ENCODE measurements around the gene TRAF3IP3. TPM values are rescaled to one million over a fixed set of nuclear protein-coding genes. Genes with fewer than 3 reads are reported as not detected.

Gene TRAF3IP3, protein sequence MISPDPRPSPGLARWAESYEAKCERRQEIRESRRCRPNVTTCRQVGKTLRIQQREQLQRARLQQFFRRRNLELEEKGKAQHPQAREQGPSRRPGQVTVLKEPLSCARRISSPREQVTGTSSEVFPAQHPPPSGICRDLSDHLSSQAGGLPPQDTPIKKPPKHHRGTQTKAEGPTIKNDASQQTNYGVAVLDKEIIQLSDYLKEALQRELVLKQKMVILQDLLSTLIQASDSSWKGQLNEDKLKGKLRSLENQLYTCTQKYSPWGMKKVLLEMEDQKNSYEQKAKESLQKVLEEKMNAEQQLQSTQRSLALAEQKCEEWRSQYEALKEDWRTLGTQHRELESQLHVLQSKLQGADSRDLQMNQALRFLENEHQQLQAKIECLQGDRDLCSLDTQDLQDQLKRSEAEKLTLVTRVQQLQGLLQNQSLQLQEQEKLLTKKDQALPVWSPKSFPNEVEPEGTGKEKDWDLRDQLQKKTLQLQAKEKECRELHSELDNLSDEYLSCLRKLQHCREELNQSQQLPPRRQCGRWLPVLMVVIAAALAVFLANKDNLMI
- total RNA-seq = 378 and 384 TPM in 2 replicates

DNA sequence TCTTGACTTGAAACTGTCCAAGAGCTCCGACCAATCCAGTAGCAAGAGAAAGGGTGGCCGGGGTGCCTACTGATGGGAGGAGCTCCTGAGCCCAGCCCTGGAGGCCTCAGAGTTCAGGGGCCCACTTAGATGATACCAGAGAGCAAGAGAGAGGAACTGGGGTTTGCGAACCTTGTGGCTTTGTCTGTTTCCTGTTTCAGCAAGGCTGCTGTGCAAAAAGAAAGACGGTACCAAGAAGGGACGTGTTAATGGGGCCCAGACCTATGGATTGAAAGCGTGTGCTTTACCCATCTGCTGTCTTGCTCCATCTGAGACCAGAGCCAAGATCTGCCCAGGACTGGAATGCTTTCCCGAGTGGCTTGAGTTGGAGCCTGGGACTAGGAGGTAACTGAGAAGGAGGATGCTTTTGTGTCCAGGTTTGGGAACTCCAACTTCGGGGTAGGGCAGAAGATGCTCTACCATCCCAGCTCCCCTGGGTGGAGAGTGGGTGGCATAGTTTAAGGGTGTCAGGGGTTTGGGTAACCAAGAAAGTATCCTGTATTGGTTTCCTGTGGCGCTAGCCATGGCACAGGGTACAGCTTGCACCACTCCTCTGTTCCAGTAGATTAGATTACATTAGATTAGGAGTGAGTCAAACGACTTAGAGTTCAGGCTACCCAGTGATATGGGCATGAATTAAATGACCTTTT, at the start of gene TRAF3IP3:
Gene TRAF3IP3, plus strand, starts transcription at position 128 of the 689 bp plus-strand sequence. CDS start 3,987 bp downstream, outside the sequence.
- peak within 1 kb of the TSS; percentile 99 for H3K4me3 Mint-ChIP-seq
- peak; percentile 74 for DNase-seq (ENCODE audit: low spot score)
- H3K27me3 Mint-ChIP-seq (ENCODE audit: insufficient read depth) = no peaks in the 10 kb centered on the region
- H3K4me1 Mint-ChIP-seq (ENCODE audit: low read depth) = peaks cover 80% of the 10 kb centered on the region
- H3K27ac Mint-ChIP-seq = peak within 1 kb of the TSS; percentile 98
- no peaks in the 10 kb centered on the region for H3K9me3 Mint-ChIP-seq
- H3K36me3 Mint-ChIP-seq (ENCODE audit: low read depth) = peaks cover 56% of the 10 kb centered on the region
- intact Hi-C loops (cut with micrococcal nuclease) = loop anchor here (1.0 to 10.0 kb wide), 7 partner anchors 12 to 1921 kb away; partner anchors contain the start of genes C1orf74, NEK2 and UTP25

DNA sequence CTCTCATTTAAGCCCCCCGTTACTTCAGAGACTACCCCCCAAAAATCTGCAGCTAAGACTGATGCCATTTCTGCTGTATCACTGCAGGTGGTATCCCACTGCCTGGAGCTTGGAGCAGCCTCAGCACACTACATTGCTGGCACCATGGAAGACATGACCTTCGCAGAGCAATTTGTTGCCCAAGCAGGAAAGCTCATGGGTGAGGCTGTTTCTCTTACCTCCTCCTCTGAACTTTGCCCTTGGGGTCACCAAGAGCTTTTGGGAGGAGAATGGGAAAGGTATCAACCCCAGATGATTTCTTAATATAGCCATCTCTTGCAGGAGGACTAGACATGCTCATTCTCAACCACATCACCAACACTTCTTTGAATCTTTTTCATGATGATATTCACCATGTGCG, 49.2 kb upstream of the TRAF3IP3 start:
- intact Hi-C loops (cut with micrococcal nuclease) = no loop called here
- Mint-ChIP-seq H3K9me3 (no peaks in the 10 kb centered on the region), H3K4me3 (no peak overlapping the region), H3K36me3 (ENCODE audit: low read depth) (peaks cover 44% of the 10 kb centered on the region), H3K27me3 (ENCODE audit: insufficient read depth) (no peaks in the 10 kb centered on the region), H3K4me1 (ENCODE audit: low read depth) (peaks cover 76% of the 10 kb centered on the region), H3K27ac (peak overlapping the region; percentile 62)
- no peak for DNase-seq (ENCODE audit: low spot score)

DNA sequence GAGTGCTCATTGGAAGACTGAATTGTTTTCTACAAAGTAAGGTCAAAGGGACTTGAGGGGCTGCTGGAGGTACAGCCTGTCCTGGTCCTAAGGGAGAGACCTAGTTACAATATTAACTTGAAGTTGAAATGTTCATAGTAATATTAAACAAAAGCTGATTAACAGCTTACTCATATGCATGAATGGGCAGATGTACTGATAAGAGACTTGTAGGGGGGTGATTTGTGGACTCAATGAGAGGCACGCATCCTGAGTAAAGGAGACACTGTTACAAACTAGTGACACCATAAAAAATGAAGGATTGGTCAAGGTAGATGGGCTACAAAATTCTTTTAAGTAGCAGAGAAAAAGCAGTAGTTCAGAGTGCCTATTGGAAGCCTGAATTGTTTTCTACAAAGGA, 48.5 kb upstream of the TRAF3IP3 start:
- H3K4me1 Mint-ChIP-seq (ENCODE audit: low read depth) = peaks cover 78% of the 10 kb centered on the region
- H3K4me3 Mint-ChIP-seq = no peak overlapping the region
- peak overlapping the region; percentile 53 for H3K27ac Mint-ChIP-seq
- intact Hi-C loops (cut with micrococcal nuclease) = no loop called here
- DNase-seq (ENCODE audit: low spot score) = no peak
- H3K36me3 Mint-ChIP-seq (ENCODE audit: low read depth) = peaks cover 47% of the 10 kb centered on the region
- no peaks in the 10 kb centered on the region for H3K27me3 Mint-ChIP-seq (ENCODE audit: insufficient read depth)
- no peaks in the 10 kb centered on the region for H3K9me3 Mint-ChIP-seq

DNA sequence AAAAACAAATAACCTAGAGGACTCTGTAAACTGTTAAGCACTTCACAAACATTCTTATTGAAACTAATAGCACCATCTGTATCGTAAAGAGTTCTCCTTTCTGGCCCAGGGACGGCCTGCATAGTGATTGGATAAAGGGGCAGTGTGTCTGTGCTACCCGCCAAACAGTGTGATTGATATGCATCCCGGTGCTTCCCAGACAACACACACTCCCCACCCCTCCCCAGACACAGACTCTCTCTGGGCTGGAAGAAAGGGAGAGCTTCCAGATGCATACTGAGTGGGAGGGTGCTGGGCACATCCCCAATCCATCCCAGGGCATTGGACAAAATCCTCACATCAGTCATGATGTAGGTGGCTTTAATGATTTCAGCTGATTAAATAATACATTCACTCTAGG, 47.6 kb upstream of the TRAF3IP3 start:
- H3K4me3 Mint-ChIP-seq = no peak overlapping the region
- H3K27me3 Mint-ChIP-seq (ENCODE audit: insufficient read depth) = no peaks in the 10 kb centered on the region
- H3K4me1 Mint-ChIP-seq (ENCODE audit: low read depth) = peaks cover 78% of the 10 kb centered on the region
- H3K27ac Mint-ChIP-seq = peak overlapping the region; percentile 5
- DNase-seq (ENCODE audit: low spot score) = no peak
- intact Hi-C loops (cut with micrococcal nuclease) = no loop called here
- no peaks in the 10 kb centered on the region for H3K9me3 Mint-ChIP-seq
- peaks cover 47% of the 10 kb centered on the region for H3K36me3 Mint-ChIP-seq (ENCODE audit: low read depth)

DNA sequence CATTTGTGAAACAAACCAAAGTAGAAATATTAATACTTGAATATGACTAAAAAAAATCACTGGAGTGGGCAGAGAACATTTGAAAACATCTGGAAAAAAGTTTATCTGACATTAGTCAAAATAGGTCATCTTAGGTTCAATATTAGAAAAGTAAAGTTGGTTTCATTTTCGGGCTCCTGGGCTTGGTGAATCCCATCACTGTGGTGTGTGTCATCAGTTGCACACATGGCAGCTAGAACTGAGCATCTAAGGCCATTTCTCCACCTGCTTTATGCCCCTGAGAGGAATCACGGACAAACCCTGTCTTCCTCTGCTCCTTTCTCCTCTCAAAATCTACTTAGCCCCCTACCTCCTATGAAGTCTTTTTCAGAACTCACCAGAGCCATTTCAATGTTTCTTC, 45.8 kb upstream of the TRAF3IP3 start:
- intact Hi-C loops (cut with micrococcal nuclease) = loop anchor here (1.0 to 2.0 kb wide), 3 partner anchors 13 to 37 kb away; no protein-coding TSS in a partner anchor
- Mint-ChIP-seq H3K9me3 (no peaks in the 10 kb centered on the region), H3K4me3 (peak overlapping the region; percentile 31), H3K36me3 (ENCODE audit: low read depth) (peaks cover 54% of the 10 kb centered on the region), H3K27ac (peak overlapping the region; percentile 85), H3K27me3 (ENCODE audit: insufficient read depth) (no peaks in the 10 kb centered on the region), H3K4me1 (ENCODE audit: low read depth) (peaks cover 72% of the 10 kb centered on the region)
- DNase-seq (ENCODE audit: low spot score) = no peak

DNA sequence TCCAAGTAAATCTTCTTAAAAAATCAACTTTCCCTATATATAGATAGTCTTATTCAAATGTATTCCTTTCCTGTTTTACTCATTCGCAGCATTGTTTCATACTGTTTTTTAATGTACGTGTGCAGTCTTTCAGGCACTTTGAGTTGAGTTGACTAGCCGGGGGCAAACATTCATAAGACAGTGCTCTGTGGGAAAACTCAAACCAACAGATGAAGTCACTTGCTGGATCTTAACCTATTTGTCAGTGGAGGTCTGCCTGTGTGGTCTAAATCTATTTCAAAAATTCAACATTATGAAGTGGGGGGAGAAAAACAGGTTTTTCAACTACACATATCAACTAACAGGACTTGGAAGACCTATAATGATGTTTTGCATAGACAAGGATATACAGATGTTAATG, 45.0 kb upstream of the TRAF3IP3 start:
- Mint-ChIP-seq H3K4me1 (ENCODE audit: low read depth) (peaks cover 73% of the 10 kb centered on the region), H3K27ac (peak overlapping the region; percentile 85), H3K9me3 (no peaks in the 10 kb centered on the region), H3K27me3 (ENCODE audit: insufficient read depth) (no peaks in the 10 kb centered on the region), H3K4me3 (no peak overlapping the region), H3K36me3 (ENCODE audit: low read depth) (peaks cover 58% of the 10 kb centered on the region)
- intact Hi-C loops (cut with micrococcal nuclease) = loop anchor here (1.0 to 2.0 kb wide), 3 partner anchors 13 to 36 kb away; no protein-coding TSS in a partner anchor
- no peak for DNase-seq (ENCODE audit: low spot score)

DNA sequence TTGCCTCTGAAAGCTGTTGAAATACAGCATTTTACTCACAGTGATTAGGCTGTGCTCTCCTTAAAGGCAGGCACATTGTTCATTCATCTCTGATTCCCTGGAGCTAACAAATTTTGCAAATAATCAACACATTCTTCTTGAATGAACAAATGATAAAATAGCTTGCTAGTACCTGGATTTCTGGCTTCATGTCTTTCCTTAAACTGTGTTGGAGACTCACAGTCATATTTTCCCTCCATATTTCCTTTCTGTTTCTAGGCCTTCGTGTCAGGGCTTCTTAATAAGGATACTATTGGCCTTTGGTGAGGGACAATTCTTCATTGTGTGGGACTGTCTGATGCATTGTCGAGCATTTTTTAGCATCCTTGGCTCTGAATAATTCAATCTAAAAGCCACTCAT, 41.5 kb upstream of the TRAF3IP3 start:
- intact Hi-C loops (cut with micrococcal nuclease) = no loop called here

DNA sequence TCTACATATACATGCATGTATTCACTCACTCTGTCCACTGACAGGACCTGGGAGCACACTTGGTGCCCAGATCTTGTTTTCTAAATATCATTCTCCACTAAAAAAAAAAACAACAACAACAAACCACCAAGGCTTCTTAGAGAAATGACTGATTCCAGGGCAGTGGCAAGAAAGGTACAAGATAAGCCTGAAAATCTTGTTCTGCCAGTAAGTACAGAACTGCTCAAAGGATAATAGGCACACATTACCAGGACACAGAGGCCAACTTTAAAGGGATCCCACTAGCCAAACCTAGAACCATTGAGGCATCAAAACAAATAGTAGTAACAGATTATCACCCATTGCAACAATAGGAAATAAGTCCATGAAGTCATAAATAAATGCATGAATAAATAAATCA, 40.5 kb upstream of the TRAF3IP3 start:
- peaks cover 63% of the 10 kb centered on the region for H3K4me1 Mint-ChIP-seq (ENCODE audit: low read depth)
- peak overlapping the region; percentile 79 for H3K4me3 Mint-ChIP-seq
- H3K27ac Mint-ChIP-seq = peak overlapping the region; percentile 92
- peaks cover 43% of the 10 kb centered on the region for H3K36me3 Mint-ChIP-seq (ENCODE audit: low read depth)
- no peaks in the 10 kb centered on the region for H3K27me3 Mint-ChIP-seq (ENCODE audit: insufficient read depth)
- peaks cover 13% of the 10 kb centered on the region for H3K9me3 Mint-ChIP-seq
- DNase-seq (ENCODE audit: low spot score) = no peak
- intact Hi-C loops (cut with micrococcal nuclease) = no loop called here

More for the DNA sequence above, 41.5 kb upstream of the TRAF3IP3 start:
- no peak for DNase-seq (ENCODE audit: low spot score)
- peaks cover 10% of the 10 kb centered on the region for H3K9me3 Mint-ChIP-seq
- H3K4me1 Mint-ChIP-seq (ENCODE audit: low read depth) = peaks cover 71% of the 10 kb centered on the region
- H3K27me3 Mint-ChIP-seq (ENCODE audit: insufficient read depth) = no peaks in the 10 kb centered on the region
- peaks cover 46% of the 10 kb centered on the region for H3K36me3 Mint-ChIP-seq (ENCODE audit: low read depth)
- peak overlapping the region; percentile 92 for H3K27ac Mint-ChIP-seq
- peak overlapping the region; percentile 79 for H3K4me3 Mint-ChIP-seq

DNA sequence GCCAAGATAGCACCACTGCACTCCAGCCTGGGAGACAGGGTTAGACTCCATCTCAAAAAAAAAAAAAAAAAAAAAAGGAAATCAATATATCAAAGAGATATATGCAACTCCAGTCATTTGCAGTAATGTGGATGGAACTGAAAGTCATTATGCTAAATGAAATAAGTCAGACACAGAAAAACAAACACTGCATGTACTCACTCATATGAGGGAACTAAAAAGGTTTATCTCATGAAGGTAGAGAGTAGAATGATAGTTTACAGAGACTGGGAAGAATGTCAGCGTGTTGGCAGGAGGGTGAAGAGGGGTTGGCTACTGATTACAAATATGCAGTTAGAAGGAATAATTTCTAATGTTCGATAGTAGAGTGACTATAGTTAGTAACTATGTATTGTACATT, 38.0 kb upstream of the TRAF3IP3 start:
- DNase-seq (ENCODE audit: low spot score) = no peak
- no peak overlapping the region for H3K4me3 Mint-ChIP-seq
- H3K27ac Mint-ChIP-seq = peak overlapping the region; percentile 91
- peaks cover 39% of the 10 kb centered on the region for H3K36me3 Mint-ChIP-seq (ENCODE audit: low read depth)
- intact Hi-C loops (cut with micrococcal nuclease) = loop anchor here (1.0 to 2.0 kb wide), 2 partner anchors 14 to 19 kb away; partner anchors contain the start of gene HSD11B1
- peaks cover 61% of the 10 kb centered on the region for H3K4me1 Mint-ChIP-seq (ENCODE audit: low read depth)
- peaks cover 13% of the 10 kb centered on the region for H3K9me3 Mint-ChIP-seq
- no peaks in the 10 kb centered on the region for H3K27me3 Mint-ChIP-seq (ENCODE audit: insufficient read depth)

DNA sequence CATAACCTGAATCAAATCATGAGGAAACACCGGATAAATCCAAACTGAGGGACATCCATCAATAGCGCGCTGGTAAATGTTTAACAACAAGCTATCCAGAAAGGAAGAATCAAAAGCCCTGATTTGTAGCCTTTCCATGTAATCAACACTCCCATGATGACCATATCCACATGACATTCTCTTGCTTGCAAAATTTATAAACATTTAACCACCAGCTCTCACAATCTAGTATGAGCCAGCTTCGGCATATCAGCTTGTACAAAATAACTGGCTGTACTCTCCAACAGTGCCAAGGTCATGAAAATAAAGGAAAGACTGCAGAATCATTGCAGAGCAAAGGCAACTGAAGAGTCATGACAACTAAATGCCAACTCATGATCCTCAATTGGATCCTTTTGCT, 35.5 kb upstream of the TRAF3IP3 start:
- H3K9me3 Mint-ChIP-seq = peaks cover 13% of the 10 kb centered on the region
- H3K4me3 Mint-ChIP-seq = no peak overlapping the region
- peaks cover 70% of the 10 kb centered on the region for H3K4me1 Mint-ChIP-seq (ENCODE audit: low read depth)
- H3K27me3 Mint-ChIP-seq (ENCODE audit: insufficient read depth) = no peaks in the 10 kb centered on the region
- intact Hi-C loops (cut with micrococcal nuclease) = no loop called here
- H3K27ac Mint-ChIP-seq = peak overlapping the region; percentile 42
- H3K36me3 Mint-ChIP-seq (ENCODE audit: low read depth) = peaks cover 35% of the 10 kb centered on the region
- no peak for DNase-seq (ENCODE audit: low spot score)

DNA sequence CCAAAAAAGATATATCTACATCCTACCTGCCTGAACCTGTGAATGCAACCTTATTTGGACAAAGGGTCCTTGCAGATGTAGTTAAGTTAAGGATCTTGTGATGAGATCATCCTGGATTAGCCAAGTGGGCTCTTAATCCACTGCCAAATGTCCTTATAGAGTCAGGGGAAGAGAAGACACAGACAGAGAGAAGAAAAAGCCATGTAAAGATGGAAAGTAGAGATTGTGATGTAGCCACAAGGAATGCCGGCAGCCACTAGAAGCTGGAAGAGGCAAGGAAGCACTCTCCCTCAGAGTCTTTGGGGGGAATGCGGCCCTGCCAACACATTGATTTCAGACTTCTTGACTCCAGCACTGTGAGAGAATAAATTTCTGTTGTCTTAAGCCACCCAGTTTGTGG, 35.0 kb upstream of the TRAF3IP3 start:
- no peak for DNase-seq (ENCODE audit: low spot score)
- peaks cover 30% of the 10 kb centered on the region for H3K36me3 Mint-ChIP-seq (ENCODE audit: low read depth)
- peak overlapping the region; percentile 30 for H3K27ac Mint-ChIP-seq
- H3K4me3 Mint-ChIP-seq = no peak overlapping the region
- no peaks in the 10 kb centered on the region for H3K27me3 Mint-ChIP-seq (ENCODE audit: insufficient read depth)
- intact Hi-C loops (cut with micrococcal nuclease) = no loop called here
- peaks cover 70% of the 10 kb centered on the region for H3K4me1 Mint-ChIP-seq (ENCODE audit: low read depth)
- peaks cover 13% of the 10 kb centered on the region for H3K9me3 Mint-ChIP-seq

DNA sequence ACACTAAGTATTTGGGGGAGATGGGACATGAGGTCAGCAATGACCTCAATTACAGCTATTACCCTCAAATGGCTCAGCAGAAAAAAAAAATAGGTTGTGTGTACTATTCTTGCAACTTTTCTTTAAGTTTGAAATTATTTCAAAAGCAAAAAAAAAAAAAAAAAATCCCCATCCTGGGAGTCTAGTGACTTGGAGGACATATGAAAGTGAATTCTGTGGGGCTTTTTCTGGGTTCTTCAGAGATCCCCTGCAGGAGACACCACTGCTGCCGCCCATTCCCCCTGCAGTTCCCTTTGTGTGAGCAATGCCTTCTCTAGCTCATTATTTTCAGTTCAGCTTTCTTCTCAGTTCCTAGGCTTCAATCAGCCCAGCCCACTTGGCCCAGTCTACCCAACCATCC, 34.5 kb upstream of the TRAF3IP3 start:
- Mint-ChIP-seq H3K27ac (peak overlapping the region; percentile 25), H3K9me3 (peaks cover 13% of the 10 kb centered on the region), H3K27me3 (ENCODE audit: insufficient read depth) (no peaks in the 10 kb centered on the region), H3K4me1 (ENCODE audit: low read depth) (peaks cover 66% of the 10 kb centered on the region), H3K4me3 (no peak overlapping the region), H3K36me3 (ENCODE audit: low read depth) (peaks cover 25% of the 10 kb centered on the region)
- intact Hi-C loops (cut with micrococcal nuclease) = no loop called here
- DNase-seq (ENCODE audit: low spot score) = no peak

DNA sequence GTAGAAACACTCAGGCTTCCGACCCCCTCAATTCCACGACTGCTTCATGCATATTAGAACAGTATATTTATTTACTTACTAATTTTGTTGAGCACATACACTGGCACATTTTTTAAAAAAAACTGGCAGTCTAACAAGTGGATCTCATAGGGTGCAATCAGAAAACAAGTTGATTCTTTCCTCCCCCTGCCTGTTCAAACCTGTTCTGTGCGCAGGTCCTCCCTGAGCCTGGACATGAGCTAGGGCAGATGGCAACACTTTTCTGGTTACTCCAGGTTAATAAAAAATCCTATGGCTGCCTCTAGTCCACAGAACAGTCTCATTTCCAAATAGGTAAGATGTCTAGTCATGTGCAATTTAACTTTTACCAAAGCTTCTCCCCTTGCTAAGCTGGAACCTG, 32.6 kb upstream of the TRAF3IP3 start:
- peaks cover 13% of the 10 kb centered on the region for H3K9me3 Mint-ChIP-seq
- H3K4me3 Mint-ChIP-seq = no peak overlapping the region
- intact Hi-C loops (cut with micrococcal nuclease) = no loop called here
- peak overlapping the region; percentile 100 for H3K27ac Mint-ChIP-seq
- H3K4me1 Mint-ChIP-seq (ENCODE audit: low read depth) = peaks cover 68% of the 10 kb centered on the region
- H3K36me3 Mint-ChIP-seq (ENCODE audit: low read depth) = peaks cover 35% of the 10 kb centered on the region
- no peak for DNase-seq (ENCODE audit: low spot score)
- no peaks in the 10 kb centered on the region for H3K27me3 Mint-ChIP-seq (ENCODE audit: insufficient read depth)

Data from activated T-helper 1 cell treated with anti-CD3 and anti-CD28 coated beads, Interleukin-12 subunit alpha, Interleukin-12 subunit beta, Interleukin-2, Interleukin-4 antibody, amounts not matched to agents 30 ng/mL and 10 ng/mL and 1 ng/mL, durations not matched to agents 14 hours and 24 hours and 36 hours (primary cell).